HepG2 (cell line): ENCODE data around the gene TRRAP. TPM values are rescaled to one million over a fixed set of nuclear protein-coding genes. Genes with fewer than 3 reads are reported as not detected.

ENCODE experiments used
- DNMT1 ChIP-seq: sonication (generic); formaldehyde crosslinking; IDR thresholded peaks from 2 replicates; pipeline ENCODE4 v1.5.1; 2020; ENCODE audit warnings: mild to moderate bottlenecking, missing genetic modification reagents
- SMAD9 ChIP-seq: sonication (generic); formaldehyde crosslinking; IDR thresholded peaks from 2 replicates; pipeline ENCODE4 v1.5.1; 2020; ENCODE audit warnings: mild to moderate bottlenecking, missing genetic modification reagents
- SNAI1 ChIP-seq: sonication (generic); formaldehyde crosslinking; IDR thresholded peaks from 2 replicates; pipeline ENCODE4 v1.5.0; 2020; ENCODE audit warnings: mild to moderate bottlenecking, missing genetic modification reagents, borderline replicate concordance
- ZZZ3 ChIP-seq: sonication (generic); formaldehyde crosslinking; IDR thresholded peaks from 2 replicates; pipeline ENCODE4 v1.4.0; 2020; ENCODE audit warnings: missing genetic modification reagents, mild to moderate bottlenecking, borderline replicate concordance
- polyA plus RNA-seq, 8 experiments: library from polyadenylated mRNA; depleted of rRNA in 3 of 8; stranded (reverse) in 7 of 8; unstranded in 1 of 8; fragments of >200 nt; fragmentation: Illumina TruSeq in 4 of 8; extraction: Trizol in 4 of 8; gene quantifications; 2 replicates each; pipeline versions ENCODE4 v1.2.1 to v1.2.3, GENCODE V29; 2011 to 2016; ENCODE audit warnings: low read depth in 4 of 8, missing spikeins in 1 of 8, mixed read lengths in 1 of 8; ENCODE audit not compliant: insufficient read depth in 1 of 8
- total RNA-seq, 5 experiments: library from RNA; depleted of rRNA; stranded (reverse); fragments of >200 nt; fragmentation: Illumina TruSeq; extraction: Trizol; gene quantifications; 2 replicates each; pipeline ENCODE4 v1.2.3, GENCODE V29; 2016; ENCODE audit warnings: low read depth in 1 of 5
- TF ChIP-seq, protein P1 (sequence below), 2 experiments: sonication (generic) in 1 of 2; formaldehyde crosslinking in 1 of 2; IDR thresholded peaks; 2 replicates each; pipeline versions ENCODE4 v1.6.1 to v1.9.0; 2014 to 2022; ENCODE audit warnings: antibody characterized with exemption in 1 of 2, borderline replicate concordance in 1 of 2, inconsistent platforms in 1 of 2, low read depth in 1 of 2, missing genetic modification reagents in 1 of 2
- TF ChIP-seq, protein P2 (sequence below): sonication (generic); formaldehyde crosslinking; IDR thresholded peaks from 2 replicates; pipeline ENCODE4 v1.9.0; 2021; ENCODE audit warnings: missing genetic modification reagents, borderline replicate concordance

The TRRAP gene
- total and polyA plus RNA-seq, 2 of the 13 experiments (the other 11 are each of a cell fraction or from before 2014, with no cell fraction given), result 8.6 to 10.5 TPM

DNA sequence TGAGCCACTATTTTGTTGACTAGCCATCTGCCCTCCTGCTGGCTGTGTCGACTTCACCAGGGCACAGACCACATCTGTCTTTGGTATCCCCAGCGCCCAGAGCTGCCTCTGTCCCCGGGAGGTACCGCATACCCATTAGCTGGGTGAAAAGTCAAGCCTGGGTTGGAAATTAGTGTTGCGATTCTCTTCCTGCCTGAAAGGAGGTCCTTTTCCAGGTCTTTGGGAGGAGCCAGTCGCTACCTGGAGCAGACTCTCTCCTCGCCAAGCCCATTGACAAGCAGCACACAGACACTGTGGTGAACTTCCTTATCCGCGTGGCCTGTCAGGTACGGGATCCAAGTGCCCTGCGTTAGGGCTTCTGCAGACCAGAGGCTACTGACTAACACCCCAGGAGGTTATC, 79.4 kb downstream of the TRRAP start (continued):
- TF ChIP-seq, protein P1, sequence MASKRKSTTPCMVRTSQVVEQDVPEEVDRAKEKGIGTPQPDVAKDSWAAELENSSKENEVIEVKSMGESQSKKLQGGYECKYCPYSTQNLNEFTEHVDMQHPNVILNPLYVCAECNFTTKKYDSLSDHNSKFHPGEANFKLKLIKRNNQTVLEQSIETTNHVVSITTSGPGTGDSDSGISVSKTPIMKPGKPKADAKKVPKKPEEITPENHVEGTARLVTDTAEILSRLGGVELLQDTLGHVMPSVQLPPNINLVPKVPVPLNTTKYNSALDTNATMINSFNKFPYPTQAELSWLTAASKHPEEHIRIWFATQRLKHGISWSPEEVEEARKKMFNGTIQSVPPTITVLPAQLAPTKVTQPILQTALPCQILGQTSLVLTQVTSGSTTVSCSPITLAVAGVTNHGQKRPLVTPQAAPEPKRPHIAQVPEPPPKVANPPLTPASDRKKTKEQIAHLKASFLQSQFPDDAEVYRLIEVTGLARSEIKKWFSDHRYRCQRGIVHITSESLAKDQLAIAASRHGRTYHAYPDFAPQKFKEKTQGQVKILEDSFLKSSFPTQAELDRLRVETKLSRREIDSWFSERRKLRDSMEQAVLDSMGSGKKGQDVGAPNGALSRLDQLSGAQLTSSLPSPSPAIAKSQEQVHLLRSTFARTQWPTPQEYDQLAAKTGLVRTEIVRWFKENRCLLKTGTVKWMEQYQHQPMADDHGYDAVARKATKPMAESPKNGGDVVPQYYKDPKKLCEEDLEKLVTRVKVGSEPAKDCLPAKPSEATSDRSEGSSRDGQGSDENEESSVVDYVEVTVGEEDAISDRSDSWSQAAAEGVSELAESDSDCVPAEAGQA (IDR thresholded peaks at IDR 0.05; ENCODE audit: low read depth), result no peak
- TF ChIP-seq, protein P1 (CRISPR knock-in tag; IDR thresholded peaks at IDR 0.05; ENCODE audit: borderline replicate concordance), result no peak
- TF ChIP-seq, protein P2, sequence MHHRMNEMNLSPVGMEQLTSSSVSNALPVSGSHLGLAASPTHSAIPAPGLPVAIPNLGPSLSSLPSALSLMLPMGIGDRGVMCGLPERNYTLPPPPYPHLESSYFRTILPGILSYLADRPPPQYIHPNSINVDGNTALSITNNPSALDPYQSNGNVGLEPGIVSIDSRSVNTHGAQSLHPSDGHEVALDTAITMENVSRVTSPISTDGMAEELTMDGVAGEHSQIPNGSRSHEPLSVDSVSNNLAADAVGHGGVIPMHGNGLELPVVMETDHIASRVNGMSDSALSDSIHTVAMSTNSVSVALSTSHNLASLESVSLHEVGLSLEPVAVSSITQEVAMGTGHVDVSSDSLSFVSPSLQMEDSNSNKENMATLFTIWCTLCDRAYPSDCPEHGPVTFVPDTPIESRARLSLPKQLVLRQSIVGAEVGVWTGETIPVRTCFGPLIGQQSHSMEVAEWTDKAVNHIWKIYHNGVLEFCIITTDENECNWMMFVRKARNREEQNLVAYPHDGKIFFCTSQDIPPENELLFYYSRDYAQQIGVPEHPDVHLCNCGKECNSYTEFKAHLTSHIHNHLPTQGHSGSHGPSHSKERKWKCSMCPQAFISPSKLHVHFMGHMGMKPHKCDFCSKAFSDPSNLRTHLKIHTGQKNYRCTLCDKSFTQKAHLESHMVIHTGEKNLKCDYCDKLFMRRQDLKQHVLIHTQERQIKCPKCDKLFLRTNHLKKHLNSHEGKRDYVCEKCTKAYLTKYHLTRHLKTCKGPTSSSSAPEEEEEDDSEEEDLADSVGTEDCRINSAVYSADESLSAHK (CRISPR knock-in tag), result no peak
- TF ChIP-seq DNMT1 (no peak), SMAD9 (CRISPR knock-in tag) (no peak), ZZZ3 (no peak), SNAI1 (CRISPR knock-in tag) (no peak)
